HepG2 (cell line): ENCODE data around the gene WWP2. TPM values are rescaled to one million over a fixed set of nuclear protein-coding genes. Genes with fewer than 3 reads are reported as not detected.

Experiments
- JDP2 ChIP-seq: sonication (generic); formaldehyde crosslinking; IDR thresholded peaks from 2 replicates; pipeline ENCODE4 v1.8.1; 2022; ENCODE audit warnings: missing genetic modification reagents, borderline replicate concordance
- NCOR1 ChIP-seq: fragments of 200-600 bp; sonication (generic); IDR thresholded peaks from 2 replicates; pipeline ENCODE4 v1.7.0; 2017; ENCODE audit warnings: antibody characterized with exemption, low read length, borderline replicate concordance
- SAP130 ChIP-seq: IDR thresholded peaks from 2 replicates; pipeline ENCODE4 v1.6.1; 2016; ENCODE audit warnings: low read depth
- ZNF24 ChIP-seq: fragments of 450-650 bp; IDR thresholded peaks from 2 replicates; pipeline ENCODE4 v1.6.1; 2017; ENCODE audit warnings: antibody characterized with exemption, mild to moderate bottlenecking
- ZNF264 ChIP-seq: sonication (generic); formaldehyde crosslinking; IDR thresholded peaks from 2 replicates; pipeline ENCODE4 v1.4.0; 2020; ENCODE audit warnings: missing genetic modification reagents
- polyA plus RNA-seq, 8 experiments: library from polyadenylated mRNA; depleted of rRNA in 3 of 8; stranded (reverse) in 7 of 8; unstranded in 1 of 8; fragments of >200 nt; fragmentation: Illumina TruSeq in 4 of 8; extraction: Trizol in 4 of 8; gene quantifications; 2 replicates each; pipeline versions ENCODE4 v1.2.1 to v1.2.3, GENCODE V29; 2011 to 2016; ENCODE audit warnings: low read depth in 4 of 8, missing spikeins in 1 of 8, mixed read lengths in 1 of 8; ENCODE audit not compliant: insufficient read depth in 1 of 8
- total RNA-seq, 5 experiments: library from RNA; depleted of rRNA; stranded (reverse); fragments of >200 nt; fragmentation: Illumina TruSeq; extraction: Trizol; gene quantifications; 2 replicates each; pipeline ENCODE4 v1.2.3, GENCODE V29; 2016; ENCODE audit warnings: low read depth in 1 of 5
- TF ChIP-seq, protein P1 (sequence below): sonication (generic); formaldehyde crosslinking; IDR thresholded peaks from 2 replicates; pipeline ENCODE4 v1.4.0; 2020; ENCODE audit warnings: missing genetic modification reagents, borderline replicate concordance
- TF ChIP-seq, protein P2 (sequence below): sonication (generic); formaldehyde crosslinking; IDR thresholded peaks from 2 replicates; pipeline ENCODE4 v1.4.0; 2020; ENCODE audit warnings: missing genetic modification reagents, borderline replicate concordance
- TF ChIP-seq, protein P3 (sequence below): sonication (generic); formaldehyde crosslinking; IDR thresholded peaks from 2 replicates; pipeline ENCODE4 v1.4.0; 2020; ENCODE audit warnings: missing genetic modification reagents
- TF ChIP-seq, protein P4 (sequence below), 2 experiments: IDR thresholded peaks; 2 replicates each; pipeline ENCODE4 v1.6.1; 2011 to 2012; ENCODE audit warnings: low read length in 2 of 2, borderline replicate concordance in 1 of 2, low read depth in 1 of 2, mild to moderate bottlenecking in 1 of 2, moderate library complexity in 1 of 2
- TF ChIP-seq, protein P5 (sequence below): sonication (generic); formaldehyde crosslinking; IDR thresholded peaks from 2 replicates; pipeline ENCODE4 v1.4.0; 2020; ENCODE audit warnings: missing genetic modification reagents, borderline replicate concordance

WWP2 gene
- total and polyA plus RNA-seq, 2 of the 13 experiments (the other 11 are each of a cell fraction or from before 2014, with no cell fraction given): 11.4 to 28.2 TPM

DNA sequence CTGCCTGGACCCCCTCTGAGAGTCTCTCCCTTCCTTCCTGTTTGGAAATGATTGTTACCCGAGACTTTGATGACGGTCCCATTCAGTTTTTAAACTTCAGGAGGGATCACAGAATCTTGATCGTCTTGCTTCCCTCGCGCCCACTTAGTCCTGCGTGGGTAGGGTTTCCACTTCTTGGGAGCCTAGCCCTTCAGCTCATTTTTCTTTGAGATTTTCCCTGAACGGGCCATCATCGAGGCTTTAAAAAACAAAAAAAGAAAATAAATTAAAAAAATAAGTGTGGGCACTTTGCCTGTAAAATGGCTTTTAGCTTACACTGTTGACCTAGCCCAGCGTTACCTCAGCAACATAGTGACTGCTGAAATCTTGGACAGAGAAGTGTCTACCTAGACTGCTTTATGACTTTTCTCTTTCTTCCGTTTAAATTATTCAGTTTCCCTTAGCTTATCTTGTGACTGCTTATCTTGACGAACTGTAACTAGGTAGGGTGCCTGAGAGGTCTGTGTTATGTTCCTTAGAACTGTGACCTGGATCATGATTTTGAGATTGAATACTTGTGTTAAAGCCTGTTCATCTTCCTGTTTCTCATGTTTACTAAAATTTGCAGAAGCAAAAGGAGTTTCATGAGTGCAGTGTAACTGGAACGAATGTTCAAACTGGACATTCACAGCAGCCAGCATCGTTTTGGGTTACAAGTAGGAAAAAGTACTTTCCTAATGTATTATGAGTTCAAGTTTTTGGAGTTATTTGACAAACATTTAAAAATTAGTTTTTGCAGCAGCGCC, 874 bp downstream of the WWP2 start (continued):
- TF ChIP-seq, protein P1, sequence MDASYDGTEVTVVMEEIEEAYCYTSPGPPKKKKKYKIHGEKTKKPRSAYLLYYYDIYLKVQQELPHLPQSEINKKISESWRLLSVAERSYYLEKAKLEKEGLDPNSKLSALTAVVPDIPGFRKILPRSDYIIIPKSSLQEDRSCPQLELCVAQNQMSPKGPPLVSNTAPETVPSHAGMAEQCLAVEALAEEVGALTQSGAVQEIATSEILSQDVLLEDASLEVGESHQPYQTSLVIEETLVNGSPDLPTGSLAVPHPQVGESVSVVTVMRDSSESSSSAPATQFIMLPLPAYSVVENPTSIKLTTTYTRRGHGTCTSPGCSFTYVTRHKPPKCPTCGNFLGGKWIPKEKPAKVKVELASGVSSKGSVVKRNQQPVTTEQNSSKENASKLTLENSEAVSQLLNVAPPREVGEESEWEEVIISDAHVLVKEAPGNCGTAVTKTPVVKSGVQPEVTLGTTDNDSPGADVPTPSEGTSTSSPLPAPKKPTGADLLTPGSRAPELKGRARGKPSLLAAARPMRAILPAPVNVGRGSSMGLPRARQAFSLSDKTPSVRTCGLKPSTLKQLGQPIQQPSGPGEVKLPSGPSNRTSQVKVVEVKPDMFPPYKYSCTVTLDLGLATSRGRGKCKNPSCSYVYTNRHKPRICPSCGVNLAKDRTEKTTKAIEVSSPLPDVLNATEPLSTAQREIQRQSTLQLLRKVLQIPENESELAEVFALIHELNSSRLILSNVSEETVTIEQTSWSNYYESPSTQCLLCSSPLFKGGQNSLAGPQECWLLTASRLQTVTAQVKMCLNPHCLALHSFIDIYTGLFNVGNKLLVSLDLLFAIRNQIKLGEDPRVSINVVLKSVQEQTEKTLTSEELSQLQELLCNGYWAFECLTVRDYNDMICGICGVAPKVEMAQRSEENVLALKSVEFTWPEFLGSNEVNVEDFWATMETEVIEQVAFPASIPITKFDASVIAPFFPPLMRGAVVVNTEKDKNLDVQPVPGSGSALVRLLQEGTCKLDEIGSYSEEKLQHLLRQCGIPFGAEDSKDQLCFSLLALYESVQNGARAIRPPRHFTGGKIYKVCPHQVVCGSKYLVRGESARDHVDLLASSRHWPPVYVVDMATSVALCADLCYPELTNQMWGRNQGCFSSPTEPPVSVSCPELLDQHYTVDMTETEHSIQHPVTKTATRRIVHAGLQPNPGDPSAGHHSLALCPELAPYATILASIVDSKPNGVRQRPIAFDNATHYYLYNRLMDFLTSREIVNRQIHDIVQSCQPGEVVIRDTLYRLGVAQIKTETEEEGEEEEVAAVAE: no peak; the same call in 1 of the 2 replicates
- TF ChIP-seq, protein P2, sequence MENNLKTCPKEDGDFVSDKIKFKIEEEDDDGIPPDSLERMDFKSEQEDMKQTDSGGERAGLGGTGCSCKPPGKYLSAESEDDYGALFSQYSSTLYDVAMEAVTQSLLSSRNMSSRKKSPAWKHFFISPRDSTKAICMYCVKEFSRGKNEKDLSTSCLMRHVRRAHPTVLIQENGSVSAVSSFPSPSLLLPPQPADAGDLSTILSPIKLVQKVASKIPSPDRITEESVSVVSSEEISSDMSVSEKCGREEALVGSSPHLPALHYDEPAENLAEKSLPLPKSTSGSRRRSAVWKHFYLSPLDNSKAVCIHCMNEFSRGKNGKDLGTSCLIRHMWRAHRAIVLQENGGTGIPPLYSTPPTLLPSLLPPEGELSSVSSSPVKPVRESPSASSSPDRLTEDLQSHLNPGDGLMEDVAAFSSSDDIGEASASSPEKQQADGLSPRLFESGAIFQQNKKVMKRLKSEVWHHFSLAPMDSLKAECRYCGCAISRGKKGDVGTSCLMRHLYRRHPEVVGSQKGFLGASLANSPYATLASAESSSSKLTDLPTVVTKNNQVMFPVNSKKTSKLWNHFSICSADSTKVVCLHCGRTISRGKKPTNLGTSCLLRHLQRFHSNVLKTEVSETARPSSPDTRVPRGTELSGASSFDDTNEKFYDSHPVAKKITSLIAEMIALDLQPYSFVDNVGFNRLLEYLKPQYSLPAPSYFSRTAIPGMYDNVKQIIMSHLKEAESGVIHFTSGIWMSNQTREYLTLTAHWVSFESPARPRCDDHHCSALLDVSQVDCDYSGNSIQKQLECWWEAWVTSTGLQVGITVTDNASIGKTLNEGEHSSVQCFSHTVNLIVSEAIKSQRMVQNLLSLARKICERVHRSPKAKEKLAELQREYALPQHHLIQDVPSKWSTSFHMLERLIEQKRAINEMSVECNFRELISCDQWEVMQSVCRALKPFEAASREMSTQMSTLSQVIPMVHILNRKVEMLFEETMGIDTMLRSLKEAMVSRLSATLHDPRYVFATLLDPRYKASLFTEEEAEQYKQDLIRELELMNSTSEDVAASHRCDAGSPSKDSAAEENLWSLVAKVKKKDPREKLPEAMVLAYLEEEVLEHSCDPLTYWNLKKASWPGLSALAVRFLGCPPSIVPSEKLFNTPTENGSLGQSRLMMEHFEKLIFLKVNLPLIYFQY: no peak
- TF ChIP-seq, protein P3, sequence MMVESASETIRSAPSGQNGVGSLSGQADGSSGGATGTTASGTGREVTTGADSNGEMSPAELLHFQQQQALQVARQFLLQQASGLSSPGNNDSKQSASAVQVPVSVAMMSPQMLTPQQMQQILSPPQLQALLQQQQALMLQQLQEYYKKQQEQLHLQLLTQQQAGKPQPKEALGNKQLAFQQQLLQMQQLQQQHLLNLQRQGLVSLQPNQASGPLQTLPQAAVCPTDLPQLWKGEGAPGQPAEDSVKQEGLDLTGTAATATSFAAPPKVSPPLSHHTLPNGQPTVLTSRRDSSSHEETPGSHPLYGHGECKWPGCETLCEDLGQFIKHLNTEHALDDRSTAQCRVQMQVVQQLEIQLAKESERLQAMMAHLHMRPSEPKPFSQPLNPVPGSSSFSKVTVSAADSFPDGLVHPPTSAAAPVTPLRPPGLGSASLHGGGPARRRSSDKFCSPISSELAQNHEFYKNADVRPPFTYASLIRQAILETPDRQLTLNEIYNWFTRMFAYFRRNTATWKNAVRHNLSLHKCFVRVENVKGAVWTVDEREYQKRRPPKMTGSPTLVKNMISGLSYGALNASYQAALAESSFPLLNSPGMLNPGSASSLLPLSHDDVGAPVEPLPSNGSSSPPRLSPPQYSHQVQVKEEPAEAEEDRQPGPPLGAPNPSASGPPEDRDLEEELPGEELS: no peak
- TF ChIP-seq, protein P4, sequence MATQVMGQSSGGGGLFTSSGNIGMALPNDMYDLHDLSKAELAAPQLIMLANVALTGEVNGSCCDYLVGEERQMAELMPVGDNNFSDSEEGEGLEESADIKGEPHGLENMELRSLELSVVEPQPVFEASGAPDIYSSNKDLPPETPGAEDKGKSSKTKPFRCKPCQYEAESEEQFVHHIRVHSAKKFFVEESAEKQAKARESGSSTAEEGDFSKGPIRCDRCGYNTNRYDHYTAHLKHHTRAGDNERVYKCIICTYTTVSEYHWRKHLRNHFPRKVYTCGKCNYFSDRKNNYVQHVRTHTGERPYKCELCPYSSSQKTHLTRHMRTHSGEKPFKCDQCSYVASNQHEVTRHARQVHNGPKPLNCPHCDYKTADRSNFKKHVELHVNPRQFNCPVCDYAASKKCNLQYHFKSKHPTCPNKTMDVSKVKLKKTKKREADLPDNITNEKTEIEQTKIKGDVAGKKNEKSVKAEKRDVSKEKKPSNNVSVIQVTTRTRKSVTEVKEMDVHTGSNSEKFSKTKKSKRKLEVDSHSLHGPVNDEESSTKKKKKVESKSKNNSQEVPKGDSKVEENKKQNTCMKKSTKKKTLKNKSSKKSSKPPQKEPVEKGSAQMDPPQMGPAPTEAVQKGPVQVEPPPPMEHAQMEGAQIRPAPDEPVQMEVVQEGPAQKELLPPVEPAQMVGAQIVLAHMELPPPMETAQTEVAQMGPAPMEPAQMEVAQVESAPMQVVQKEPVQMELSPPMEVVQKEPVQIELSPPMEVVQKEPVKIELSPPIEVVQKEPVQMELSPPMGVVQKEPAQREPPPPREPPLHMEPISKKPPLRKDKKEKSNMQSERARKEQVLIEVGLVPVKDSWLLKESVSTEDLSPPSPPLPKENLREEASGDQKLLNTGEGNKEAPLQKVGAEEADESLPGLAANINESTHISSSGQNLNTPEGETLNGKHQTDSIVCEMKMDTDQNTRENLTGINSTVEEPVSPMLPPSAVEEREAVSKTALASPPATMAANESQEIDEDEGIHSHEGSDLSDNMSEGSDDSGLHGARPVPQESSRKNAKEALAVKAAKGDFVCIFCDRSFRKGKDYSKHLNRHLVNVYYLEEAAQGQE (IDR thresholded peaks at IDR 0.05; ENCODE audit: borderline replicate concordance in 1 of 2, low read depth in 1 of 2, low read length in 2 of 2): 0 out of 4 replicates have a peak, but pooled peaks of 1 of the 2 experiments have one; percentile 43
- TF ChIP-seq, protein P5, sequence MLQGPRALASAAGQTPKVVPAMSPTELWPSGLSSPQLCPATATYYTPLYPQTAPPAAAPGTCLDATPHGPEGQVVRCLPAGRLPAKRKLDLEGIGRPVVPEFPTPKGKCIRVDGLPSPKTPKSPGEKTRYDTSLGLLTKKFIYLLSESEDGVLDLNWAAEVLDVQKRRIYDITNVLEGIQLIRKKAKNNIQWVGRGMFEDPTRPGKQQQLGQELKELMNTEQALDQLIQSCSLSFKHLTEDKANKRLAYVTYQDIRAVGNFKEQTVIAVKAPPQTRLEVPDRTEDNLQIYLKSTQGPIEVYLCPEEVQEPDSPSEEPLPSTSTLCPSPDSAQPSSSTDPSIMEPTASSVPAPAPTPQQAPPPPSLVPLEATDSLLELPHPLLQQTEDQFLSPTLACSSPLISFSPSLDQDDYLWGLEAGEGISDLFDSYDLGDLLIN (CRISPR knock-in tag): no peak
- 0 out of 2 replicates have a peak, but pooled peaks have one; percentile 33 for TF ChIP-seq SAP130 (CRISPR knock-in tag)
- no peak for TF ChIP-seq ZNF24
- 0 out of 2 replicates have a peak, but pooled peaks have one; percentile 36 for TF ChIP-seq ZNF264 (CRISPR knock-in tag)
- no peak for TF ChIP-seq JDP2 (CRISPR knock-in tag)
- TF ChIP-seq NCOR1: no peak
